Measurements from ENCODE around the gene CORIN.

DNA sequence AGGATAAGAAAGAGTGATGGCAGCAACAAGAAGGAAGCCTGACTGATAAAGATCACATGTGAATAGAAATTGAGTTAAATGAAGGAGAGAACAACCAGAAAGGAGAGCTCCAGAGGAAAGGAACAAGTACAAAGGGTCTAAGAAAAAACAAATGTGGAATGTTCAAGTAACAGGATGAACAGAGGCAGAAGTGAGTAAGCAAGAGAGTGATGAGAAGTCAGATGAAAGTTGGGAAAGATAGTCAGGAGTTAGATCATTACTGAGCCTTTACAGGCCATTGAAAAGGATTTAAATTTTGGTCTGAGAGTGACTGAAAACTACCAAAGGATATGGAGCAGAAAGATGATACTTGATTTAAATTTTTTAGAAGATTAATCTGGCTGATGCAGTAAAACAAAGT is 38.4 kb upstream of the CORIN start:
- TF ChIP-seq, protein P1, sequence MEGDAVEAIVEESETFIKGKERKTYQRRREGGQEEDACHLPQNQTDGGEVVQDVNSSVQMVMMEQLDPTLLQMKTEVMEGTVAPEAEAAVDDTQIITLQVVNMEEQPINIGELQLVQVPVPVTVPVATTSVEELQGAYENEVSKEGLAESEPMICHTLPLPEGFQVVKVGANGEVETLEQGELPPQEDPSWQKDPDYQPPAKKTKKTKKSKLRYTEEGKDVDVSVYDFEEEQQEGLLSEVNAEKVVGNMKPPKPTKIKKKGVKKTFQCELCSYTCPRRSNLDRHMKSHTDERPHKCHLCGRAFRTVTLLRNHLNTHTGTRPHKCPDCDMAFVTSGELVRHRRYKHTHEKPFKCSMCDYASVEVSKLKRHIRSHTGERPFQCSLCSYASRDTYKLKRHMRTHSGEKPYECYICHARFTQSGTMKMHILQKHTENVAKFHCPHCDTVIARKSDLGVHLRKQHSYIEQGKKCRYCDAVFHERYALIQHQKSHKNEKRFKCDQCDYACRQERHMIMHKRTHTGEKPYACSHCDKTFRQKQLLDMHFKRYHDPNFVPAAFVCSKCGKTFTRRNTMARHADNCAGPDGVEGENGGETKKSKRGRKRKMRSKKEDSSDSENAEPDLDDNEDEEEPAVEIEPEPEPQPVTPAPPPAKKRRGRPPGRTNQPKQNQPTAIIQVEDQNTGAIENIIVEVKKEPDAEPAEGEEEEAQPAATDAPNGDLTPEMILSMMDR (IDR thresholded peaks at IDR 0.05) = no peak
- no peak for TF ChIP-seq POLR2AphosphoS5 (IDR thresholded peaks at IDR 0.05)

Measured in upper lobe of left lung (tissue), 4 donors.